ENCODE data around the gene RBM5. TPM values are rescaled to one million over a fixed set of nuclear protein-coding genes. Genes with fewer than 3 reads are reported as not detected.

The RBM5 gene
- total RNA-seq, 1 donor from 2014 or later = 161 TPM

DNA sequence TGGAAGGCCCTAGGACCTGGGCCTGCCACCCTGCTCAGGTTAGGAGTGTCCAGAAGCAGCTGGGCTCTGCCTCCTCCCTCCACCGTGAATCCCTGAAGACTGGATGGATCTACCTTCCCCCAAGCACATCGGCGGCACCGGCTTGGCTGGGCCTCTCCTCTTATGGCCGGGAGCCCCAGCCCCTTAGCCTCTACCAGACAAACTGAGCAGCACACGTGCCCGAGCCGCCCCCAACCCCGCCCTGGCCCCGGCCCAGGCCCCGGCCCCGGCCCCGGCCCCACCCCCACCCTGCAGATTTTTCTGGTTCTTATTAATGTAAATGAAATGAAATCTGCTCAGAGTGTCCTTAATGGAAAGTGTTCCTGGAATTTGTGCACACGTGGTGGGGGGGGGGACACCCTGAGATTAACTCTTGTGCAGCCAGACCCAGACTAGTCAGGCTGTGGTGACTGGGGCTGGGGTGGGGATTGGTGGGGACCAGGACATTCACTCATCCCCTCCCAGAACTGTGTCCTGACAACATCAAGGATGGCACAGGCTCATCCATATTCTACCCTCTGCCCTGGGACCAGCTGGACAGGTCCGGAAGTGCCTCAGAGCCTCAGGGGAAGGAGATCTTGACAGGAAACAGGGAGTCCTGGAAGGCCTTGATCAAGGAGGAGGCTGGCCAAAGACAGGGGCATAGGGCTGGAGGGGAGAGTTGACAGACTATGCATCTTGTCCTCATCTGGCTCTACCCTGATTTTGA, 35.5 kb downstream of the RBM5 start:
- intact Hi-C loops (cut with micrococcal nuclease) = no loop called here
- no peaks in the 10 kb centered on the region for H3K9me3 Mint-ChIP-seq
- no peak overlapping the region for H3K4me3 Mint-ChIP-seq
- H3K27ac Mint-ChIP-seq = no peak overlapping the region
- H3K4me1 Mint-ChIP-seq = no peaks in the 10 kb centered on the region
- H3K36me3 Mint-ChIP-seq (ENCODE audit: low read depth) = peaks cover 7% of the 10 kb centered on the region
- H3K27me3 Mint-ChIP-seq = no peaks in the 10 kb centered on the region
- no peak for DNase-seq

DNA sequence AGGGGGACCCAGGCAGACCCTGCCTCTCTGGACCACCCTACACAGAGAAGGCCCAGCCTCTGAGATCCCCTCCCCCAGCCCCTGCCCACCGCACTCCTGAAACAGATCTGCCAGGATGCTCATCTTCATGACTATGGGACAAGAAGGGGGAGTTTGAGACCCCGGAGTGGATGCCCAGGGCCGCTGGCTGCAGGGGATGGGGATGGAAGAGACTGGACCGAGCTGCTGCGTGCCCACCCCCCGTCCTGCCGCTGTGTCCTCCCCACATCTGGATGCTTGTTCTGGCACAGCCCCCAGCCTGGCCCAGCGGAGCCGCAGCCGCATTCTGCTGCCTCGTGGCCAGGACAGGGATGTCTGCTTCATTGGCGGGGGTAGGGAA, 36.1 kb downstream of the RBM5 start:
- intact Hi-C loops (cut with micrococcal nuclease) = no loop called here
- Mint-ChIP-seq H3K27me3 (no peaks in the 10 kb centered on the region), H3K4me1 (no peaks in the 10 kb centered on the region), H3K4me3 (no peak overlapping the region), H3K36me3 (ENCODE audit: low read depth) (peaks cover 6% of the 10 kb centered on the region), H3K9me3 (no peaks in the 10 kb centered on the region), H3K27ac (no peak overlapping the region)
- DNase-seq = no peak

DNA sequence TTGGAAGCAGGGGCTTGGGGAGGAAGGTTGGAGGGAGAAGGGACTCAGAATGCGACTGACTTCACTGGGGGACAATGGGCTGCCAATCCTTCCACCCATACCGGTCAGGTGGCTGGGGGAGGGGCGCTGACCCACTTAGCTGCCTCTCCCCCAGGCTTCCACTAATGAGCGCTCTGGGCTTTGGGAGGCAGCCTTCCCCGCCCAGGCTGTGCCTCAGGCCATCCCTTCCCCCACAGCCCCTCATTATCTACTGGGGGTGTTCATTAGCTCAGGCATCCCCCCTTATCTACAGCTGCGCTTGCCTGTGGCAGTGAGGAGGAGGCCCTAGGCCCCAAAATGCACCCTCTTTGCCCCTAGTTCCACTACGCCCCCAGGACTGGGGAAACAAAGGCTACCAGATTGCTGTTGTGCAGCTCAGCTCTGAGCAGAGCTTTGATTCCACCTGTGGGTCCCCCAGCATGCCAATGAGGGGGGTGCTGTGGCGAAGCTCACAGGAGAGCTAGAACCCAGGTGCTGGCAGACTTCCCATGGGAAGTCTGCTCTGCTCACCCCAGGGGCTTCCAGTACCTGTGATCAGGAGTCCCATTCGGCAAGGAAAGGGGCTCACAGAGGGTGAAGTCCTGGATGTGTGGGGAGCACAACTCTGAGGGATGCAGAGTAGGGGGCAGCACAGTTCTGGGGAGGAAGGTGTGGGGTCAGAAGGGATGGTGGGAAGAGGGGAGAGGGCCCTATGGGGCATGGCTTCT, 37.0 kb downstream of the RBM5 start:
- no peaks in the 10 kb centered on the region for H3K27me3 Mint-ChIP-seq
- no peaks in the 10 kb centered on the region for H3K36me3 Mint-ChIP-seq (ENCODE audit: low read depth)
- H3K27ac Mint-ChIP-seq = no peak overlapping the region
- H3K4me1 Mint-ChIP-seq = no peaks in the 10 kb centered on the region
- intact Hi-C loops (cut with micrococcal nuclease) = no loop called here
- DNase-seq = no peak
- no peak overlapping the region for H3K4me3 Mint-ChIP-seq
- H3K9me3 Mint-ChIP-seq = no peaks in the 10 kb centered on the region

GRCh38 chr3:50126287-50127211, 37.8 kb downstream of the RBM5 start:
- Mint-ChIP-seq H3K27ac (no peak overlapping the region), H3K36me3 (ENCODE audit: low read depth) (no peaks in the 10 kb centered on the region), H3K4me3 (no peak overlapping the region), H3K27me3 (no peaks in the 10 kb centered on the region), H3K4me1 (no peaks in the 10 kb centered on the region), H3K9me3 (no peaks in the 10 kb centered on the region)
- intact Hi-C loops (cut with micrococcal nuclease) = no loop called here
- DNase-seq = peak; percentile 56

DNA sequence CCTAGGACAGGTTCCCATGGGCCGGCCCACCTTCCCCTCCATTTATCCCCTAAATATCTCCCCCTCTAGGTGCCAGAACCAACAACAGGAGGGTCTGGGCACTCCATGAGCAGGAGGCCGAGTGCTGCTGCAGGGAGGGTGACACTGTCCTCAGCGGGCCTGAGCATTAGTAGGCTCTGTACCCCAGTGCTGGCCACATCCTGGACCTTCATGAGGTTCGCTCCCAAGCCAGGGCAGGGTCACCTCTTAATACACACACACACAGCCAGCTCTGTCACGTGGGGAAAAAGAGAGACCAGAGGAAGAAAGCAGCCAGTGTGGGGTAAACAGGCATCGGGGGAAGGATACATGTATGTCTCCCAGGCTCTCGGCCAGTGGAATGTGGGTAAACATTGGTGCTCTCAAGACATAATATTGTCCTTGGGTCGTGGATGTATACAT, 38.6 kb downstream of the RBM5 start:
- Mint-ChIP-seq H3K27me3 (no peaks in the 10 kb centered on the region), H3K36me3 (ENCODE audit: low read depth) (no peaks in the 10 kb centered on the region), H3K4me1 (no peaks in the 10 kb centered on the region), H3K27ac (no peak overlapping the region), H3K9me3 (no peaks in the 10 kb centered on the region), H3K4me3 (no peak overlapping the region)
- no peak for DNase-seq
- intact Hi-C loops (cut with micrococcal nuclease) = no loop called here

DNA sequence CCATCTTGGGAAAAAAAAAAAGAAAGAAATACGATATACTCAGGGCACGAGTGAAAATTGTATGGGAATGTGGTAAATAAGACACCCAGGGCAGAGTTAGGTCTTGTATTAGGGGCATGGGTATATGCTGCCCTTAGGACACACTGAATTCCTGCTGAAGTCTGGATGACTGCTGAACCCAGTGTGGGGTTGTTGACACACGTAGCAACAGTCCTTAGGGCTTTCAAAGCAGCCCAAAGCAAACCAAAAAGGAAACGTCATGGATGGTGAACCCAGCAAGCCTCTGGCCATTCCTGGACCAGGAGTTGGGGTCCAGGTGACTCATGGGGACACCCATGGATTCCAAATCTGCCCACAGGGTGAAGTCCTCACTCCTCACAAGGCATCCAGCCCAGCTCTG, 39.3 kb downstream of the RBM5 start:
- no peak overlapping the region for H3K27ac Mint-ChIP-seq
- no peak for DNase-seq
- intact Hi-C loops (cut with micrococcal nuclease) = no loop called here
- H3K4me1 Mint-ChIP-seq = no peaks in the 10 kb centered on the region
- no peaks in the 10 kb centered on the region for H3K9me3 Mint-ChIP-seq
- no peak overlapping the region for H3K4me3 Mint-ChIP-seq
- H3K36me3 Mint-ChIP-seq (ENCODE audit: low read depth) = no peaks in the 10 kb centered on the region
- H3K27me3 Mint-ChIP-seq = no peaks in the 10 kb centered on the region

DNA sequence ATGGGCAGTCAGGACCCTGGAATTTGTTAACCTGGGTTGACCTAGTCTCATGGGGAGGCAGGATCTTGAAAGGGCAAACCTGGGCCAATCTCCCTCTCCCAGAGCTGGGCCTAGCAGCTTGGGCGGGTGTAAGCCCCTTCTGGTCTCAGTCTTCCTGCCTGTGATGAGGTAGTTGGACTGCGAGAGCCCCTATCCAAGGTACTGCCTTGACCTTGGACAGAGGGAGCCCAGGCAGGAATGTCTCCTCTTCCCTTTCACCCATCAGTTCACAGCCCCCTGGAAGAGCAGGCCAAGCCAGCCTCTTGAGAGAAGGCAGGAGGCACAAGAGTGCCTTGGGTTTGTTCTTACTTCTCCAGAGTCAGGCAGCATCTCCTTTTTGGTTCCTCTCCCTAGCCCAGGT, 41.7 kb downstream of the RBM5 start:
- DNase-seq = no peak
- Mint-ChIP-seq H3K27ac (no peak overlapping the region), H3K36me3 (ENCODE audit: low read depth) (no peaks in the 10 kb centered on the region), H3K4me1 (no peaks in the 10 kb centered on the region), H3K4me3 (no peak overlapping the region), H3K27me3 (no peaks in the 10 kb centered on the region), H3K9me3 (no peaks in the 10 kb centered on the region)
- intact Hi-C loops (cut with micrococcal nuclease) = no loop called here

- H3K36me3 Mint-ChIP-seq (ENCODE audit: low read depth) = no peaks in the 10 kb centered on the region
- no peaks in the 10 kb centered on the region for H3K27me3 Mint-ChIP-seq
- H3K4me1 Mint-ChIP-seq = no peaks in the 10 kb centered on the region
- no peak overlapping the region for H3K4me3 Mint-ChIP-seq
- no peak overlapping the region for H3K27ac Mint-ChIP-seq
- no peaks in the 10 kb centered on the region for H3K9me3 Mint-ChIP-seq
- DNase-seq = no peak
- intact Hi-C loops (cut with micrococcal nuclease) = no loop called here
Observed at GRCh38 chr3:50132421-50133282, 43.9 kb downstream of the RBM5 start.

- peaks cover 3% of the 10 kb centered on the region for H3K4me1 Mint-ChIP-seq
- no peaks in the 10 kb centered on the region for H3K27me3 Mint-ChIP-seq
- H3K4me3 Mint-ChIP-seq = no peak overlapping the region
- H3K9me3 Mint-ChIP-seq = no peaks in the 10 kb centered on the region
- intact Hi-C loops (cut with micrococcal nuclease) = no loop called here
- no peak overlapping the region for H3K27ac Mint-ChIP-seq
- DNase-seq = no peak
- H3K36me3 Mint-ChIP-seq (ENCODE audit: low read depth) = no peaks in the 10 kb centered on the region
Observed at GRCh38 chr3:50133283-50133615, 44.5 kb downstream of the RBM5 start.

- intact Hi-C loops (cut with micrococcal nuclease) = no loop called here
- H3K36me3 Mint-ChIP-seq (ENCODE audit: low read depth) = no peaks in the 10 kb centered on the region
Observed at GRCh38 chr3:50134367-50134766, 45.6 kb downstream of the RBM5 start.

GRCh38 chr3:50135964-50136363, 47.2 kb downstream of the RBM5 start:
- H3K9me3 Mint-ChIP-seq = no peaks in the 10 kb centered on the region
- peaks cover 8% of the 10 kb centered on the region for H3K4me1 Mint-ChIP-seq
- no peaks in the 10 kb centered on the region for H3K36me3 Mint-ChIP-seq (ENCODE audit: low read depth)
- H3K27ac Mint-ChIP-seq = no peak overlapping the region
- no peak for DNase-seq
- H3K27me3 Mint-ChIP-seq = no peaks in the 10 kb centered on the region
- intact Hi-C loops (cut with micrococcal nuclease) = no loop called here
- H3K4me3 Mint-ChIP-seq = no peak overlapping the region

More at GRCh38 chr3:50134367-50134766, 45.6 kb downstream of the RBM5 start:
- Mint-ChIP-seq H3K9me3 (no peaks in the 10 kb centered on the region), H3K27ac (no peak overlapping the region), H3K4me1 (peaks cover 8% of the 10 kb centered on the region), H3K27me3 (no peaks in the 10 kb centered on the region), H3K4me3 (no peak overlapping the region)
- DNase-seq = no peak

GRCh38 chr3:50136714-50137405, 48.1 kb downstream of the RBM5 start:
- Mint-ChIP-seq H3K9me3 (no peaks in the 10 kb centered on the region), H3K4me1 (peaks cover 8% of the 10 kb centered on the region), H3K4me3 (no peak overlapping the region), H3K27me3 (no peaks in the 10 kb centered on the region), H3K36me3 (ENCODE audit: low read depth) (no peaks in the 10 kb centered on the region), H3K27ac (no peak overlapping the region)
- intact Hi-C loops (cut with micrococcal nuclease) = no loop called here
- no peak for DNase-seq

DNA sequence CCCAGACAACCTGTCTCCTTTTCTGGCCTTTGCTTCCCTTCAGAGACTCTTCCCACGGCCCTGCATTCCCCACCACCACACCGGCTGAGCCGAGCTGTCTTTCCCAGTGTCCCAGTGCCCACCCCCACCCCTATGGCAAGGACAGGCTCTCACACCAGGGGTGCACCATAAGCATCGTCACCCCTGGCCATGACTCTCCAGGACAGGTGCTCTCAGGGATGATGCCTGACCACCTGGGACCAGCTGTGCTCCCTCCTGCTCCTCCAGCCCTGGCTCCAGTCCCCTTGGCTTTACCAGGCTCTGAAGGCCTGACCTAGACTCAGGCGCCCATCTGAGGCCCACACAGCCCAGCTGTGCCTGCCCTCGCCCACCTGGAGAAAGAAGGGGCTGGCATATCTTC, 48.8 kb downstream of the RBM5 start:
- H3K4me1 Mint-ChIP-seq = peaks cover 11% of the 10 kb centered on the region
- no peaks in the 10 kb centered on the region for H3K36me3 Mint-ChIP-seq (ENCODE audit: low read depth)
- H3K9me3 Mint-ChIP-seq = no peaks in the 10 kb centered on the region
- H3K27me3 Mint-ChIP-seq = no peaks in the 10 kb centered on the region
- no peak overlapping the region for H3K4me3 Mint-ChIP-seq
- no peak overlapping the region for H3K27ac Mint-ChIP-seq
- intact Hi-C loops (cut with micrococcal nuclease) = no loop called here
- DNase-seq = no peak
